ENCODE results near the gene JDP2. TPM values are rescaled to one million over a fixed set of nuclear protein-coding genes. Genes with fewer than 3 reads are reported as not detected.

The JDP2 gene
- total RNA-seq, 1 donor from 2014 or later = 24.5 TPM

DNA sequence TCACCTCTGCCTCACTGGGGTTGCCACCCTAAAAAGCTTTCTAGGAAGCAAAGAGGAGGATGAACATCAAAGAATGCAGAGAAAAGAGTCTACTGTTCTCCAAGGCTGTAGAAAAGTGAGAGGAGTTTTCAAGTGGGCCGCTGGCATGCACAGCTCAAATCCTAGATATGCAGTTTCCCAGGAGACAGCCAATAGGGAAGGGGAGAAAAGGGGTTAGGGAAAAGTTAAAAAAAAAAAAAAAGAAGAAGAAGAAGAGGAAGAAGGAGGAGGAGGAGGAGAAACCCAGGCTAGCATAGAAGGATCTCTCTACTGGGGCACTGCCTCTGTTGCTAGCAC is 95.1 kb downstream of the JDP2 start:
- H3K9ac ChIP-seq (ENCODE audit: low read depth in 1 of 3, low read length in 3 of 3) = no peak overlapping the region
- peaks cover 0 to 7% (median 4%) of the 10 kb centered on the region in 3 donors for H3K4me1 ChIP-seq (ENCODE audit: control insufficient read depth in 3 of 3, insufficient read depth in 3 of 3, low read length in 3 of 3)
- H3K36me3 ChIP-seq (ENCODE audit: control insufficient read depth in 3 of 3, insufficient read depth in 3 of 3, low read length in 3 of 3) = no peaks in the 10 kb centered on the region
- H3K27ac ChIP-seq (ENCODE audit: low read depth, low read length) = no peak overlapping the region
- no peaks in the 10 kb centered on the region for H3K9me3 ChIP-seq (ENCODE audit: control insufficient read depth in 3 of 3, low read length in 3 of 3)
- H3K27me3 ChIP-seq (ENCODE audit: control insufficient read depth in 3 of 3, insufficient read depth in 3 of 3, low read length in 3 of 3) = peaks cover 0 to 6% (median 5%) of the 10 kb centered on the region in 3 donors
- H3K4me3 ChIP-seq (ENCODE audit: low read length in 3 of 3) = peak overlapping the region in 1 of 3 donors; percentile 54

Other genes with a start within 250 kb of the JDP2 start
- 134 TPM for gene FOS, start 149.2 kb upstream of the JDP2 start, total RNA-seq
- gene BATF, start 94.4 kb downstream of the JDP2 start, total RNA-seq = 1.0 TPM
- 7.3 TPM for gene FLVCR2, start 150.6 kb downstream of the JDP2 start, total RNA-seq
- gene ERG28, start 232.9 kb downstream of the JDP2 start, total RNA-seq = 2.1 TPM
- gene TTLL5, start 233.2 kb downstream of the JDP2 start, total RNA-seq = 13.6 TPM